Upper lobe of left lung (tissue), 4 donors: ENCODE measurements around the gene IQCH.

Source experiments
- CTCF ChIP-seq, 6 experiments: fragments of 450-650 bp in 4 of 6; fragments of 200-600 bp in 2 of 6; sonication (generic) in 2 of 6; IDR thresholded peaks; one replicate each; pipeline ENCODE4 v1.5.1; 2016 to 2019; ENCODE audit warnings: antibody characterized with exemption in 6 of 6
- EP300 ChIP-seq, 4 donors: sonication (generic); formaldehyde crosslinking; IDR thresholded peaks; one replicate each; pipeline ENCODE4 v1.5.1; 2017; ENCODE audit warnings: antibody characterized with exemption in 4 of 4, control low read depth in 2 of 4
- POLR2A ChIP-seq, 4 donors: fragments of 450-650 bp; IDR thresholded peaks; one replicate each; pipeline ENCODE4 v1.5.1; 2016 to 2017; ENCODE audit warnings: antibody characterized with exemption in 4 of 4, mild to moderate bottlenecking in 2 of 4
- POLR2AphosphoS5 ChIP-seq, 2 donors: sonication (generic); formaldehyde crosslinking; IDR thresholded peaks; one replicate each; pipeline ENCODE4 v1.5.1; 2017; ENCODE audit warnings: antibody characterized with exemption in 2 of 2

- TF ChIP-seq CTCF (IDR thresholded peaks at IDR 0.05) (no peak), POLR2AphosphoS5 (IDR thresholded peaks at IDR 0.05) (no peak), EP300 (IDR thresholded peaks at IDR 0.05) (no peak), POLR2A (IDR thresholded peaks at IDR 0.05) (no peak)
These were observed 251.3 kb downstream of the IQCH start for GRCh38 chr15:67505675-67506572.
